ENCODE measurements around the gene ABCC10.

- TF ChIP-seq CTCF (IDR thresholded peaks at IDR 0.05; ENCODE audit: low read length) (no peak), EZH2phosphoT487 (IDR thresholded peaks at IDR 0.05; ENCODE audit: low read length) (no peak)
Measured at GRCh38 chr6:43437700-43438099, 10.4 kb downstream of the ABCC10 start.

Measured in MM.1S (cell line).